PC-9 (cell line): Measurements from ENCODE around the gene CXCR6. TPM values are rescaled to one million over a fixed set of nuclear protein-coding genes. Genes with fewer than 3 reads are reported as not detected.

Source experiments
- BruUV-seq: library from RNA; stranded (reverse); fragments of 400-500 nt; replicated peaks from 2 replicates; lab custom pipeline; 2021; lab: Mats Ljungman, UMichigan
- CTCF ChIA-PET: fragments of 300-600 bp; sonication (Branson Sonifier 250); formaldehyde crosslinking; loops from one replicate; lab custom pipeline; 2022; ENCODE audit warnings: antibody characterized with exemption; lab: Charles Lee
- POLR2A ChIA-PET: fragments of 300-600 bp; sonication (Branson Sonifier 250); formaldehyde crosslinking; loops from one replicate; lab custom pipeline; 2022; ENCODE audit warnings: antibody characterized with exemption; ENCODE audit not compliant: unreplicated experiment; lab: Charles Lee
- DNase-seq, 2 experiments: peaks; one replicate each; pipeline versions ENCODE4 v3.0.0 to v3.0.0-alpha.2; 2015 to 2022; ENCODE audit warnings: mixed read lengths in 1 of 2
- H2AFZ ChIP-seq: fragments of 200-600 bp; sonication (generic); 2 replicates; pipeline ENCODE4 v1.8.1; 2017; ENCODE audit warnings: antibody characterized with exemption
- H3F3A ChIP-seq: fragments of 200-600 bp; sonication (generic); 2 replicates; pipeline ENCODE4 v1.8.1; 2017; ENCODE audit warnings: antibody characterized with exemption, mild to moderate bottlenecking, low read depth; ENCODE audit not compliant: insufficient read depth
- H3K27ac ChIP-seq: fragments of 200-600 bp; sonication (generic); 2 replicates; pipeline ENCODE4 v1.6.1; 2016; ENCODE audit warnings: mixed run types
- H3K27me3 ChIP-seq: fragments of 200-600 bp; sonication (generic); 2 replicates; pipeline ENCODE4 v1.6.1; 2016; ENCODE audit warnings: low read depth, mixed run types; ENCODE audit not compliant: insufficient read depth
- H3K36me3 ChIP-seq: fragments of 200-600 bp; sonication (generic); 2 replicates; pipeline ENCODE4 v1.6.1; 2016; ENCODE audit warnings: low read depth, mixed run types
- H3K4me1 ChIP-seq: fragments of 200-600 bp; sonication (generic); replicated peaks from 2 replicates; pipeline ENCODE4 v1.6.1; 2016; ENCODE audit warnings: mixed run types; ENCODE audit not compliant: insufficient read depth
- H3K4me2 ChIP-seq: fragments of 200-600 bp; sonication (generic); 2 replicates; pipeline ENCODE4 v1.6.1; 2017; ENCODE audit warnings: mixed run types
- H3K4me3 ChIP-seq: fragments of 200-600 bp; sonication (generic); 2 replicates; pipeline ENCODE4 v1.6.1; 2016; ENCODE audit warnings: mixed run types
- H3K79me2 ChIP-seq: fragments of 200-600 bp; sonication (generic); 2 replicates; pipeline ENCODE4 v1.6.1; 2017; ENCODE audit warnings: low read depth, mixed run types
- H3K9me2 ChIP-seq: fragments of 200-600 bp; sonication (generic); 2 replicates; pipeline ENCODE4 v1.8.1; 2017; ENCODE audit warnings: mild to moderate bottlenecking; ENCODE audit not compliant: insufficient read depth
- H3K9me3 ChIP-seq: fragments of 200-600 bp; sonication (generic); 2 replicates; pipeline ENCODE4 v1.8.1; 2016; ENCODE audit warnings: low read depth; ENCODE audit not compliant: insufficient read depth
- H4K20me1 ChIP-seq: fragments of 200-600 bp; sonication (generic); 2 replicates; pipeline ENCODE4 v1.8.1; 2017; ENCODE audit not compliant: insufficient read depth
- CTCF ChIP-seq: fragments of 200-600 bp; sonication (generic); conservative IDR thresholded peaks from 2 replicates; pipeline ENCODE4 v1.6.1; 2017; ENCODE audit warnings: mixed run types, antibody characterized with exemption, mild to moderate bottlenecking, moderate library complexity
- EZH2 ChIP-seq: fragments of 200-600 bp; sonication (generic); IDR thresholded peaks from 2 replicates; pipeline ENCODE4 v1.8.0; 2017; ENCODE audit warnings: antibody characterized with exemption, low read depth
- intact Hi-C: fragments of 100-400 bp; cut with micrococcal nuclease; formaldehyde crosslinking; loops from one replicate; pipeline ENCODE4 v1.10.0; 2022; ENCODE audit not compliant: unreplicated experiment
- total RNA-seq: library from RNA; stranded (reverse); gene quantifications from 2 replicates; pipeline ENCODE4 v1.2.3, GENCODE V29; 2021

The CXCR6 gene
- total RNA-seq, 1 experiment from 2014 or later: 0.74 TPM

- intact Hi-C loops: loop anchor here (5.0 kb wide), 1 partner anchor 145 kb away; no protein-coding TSS in a partner anchor
- H3K4me2 ChIP-seq: no peak overlapping the region
Measured at GRCh38 chr3:45906681-45907407, 36.4 kb upstream of the CXCR6 start.

GRCh38 chr3:45907769-45908705 is 35.2 kb upstream of the CXCR6 start:
- no peaks in the 10 kb centered on the region for H4K20me1 ChIP-seq
- H3K79me2 ChIP-seq: no peaks in the 10 kb centered on the region
- no peaks in the 10 kb centered on the region for H3K9me3 ChIP-seq
- H3K4me1 ChIP-seq: no peaks in the 10 kb centered on the region
- H3K27me3 ChIP-seq: no peaks in the 10 kb centered on the region
- H3K9me2 ChIP-seq: no peaks in the 10 kb centered on the region
- H2AFZ ChIP-seq: no peak overlapping the region
- BruUV-seq: no TSS peak
- POLR2A ChIA-PET: no interaction called here
- TF ChIP-seq CTCF (no peak), EZH2 (no peak)
- no peak overlapping the region for H3K27ac ChIP-seq
- no peak overlapping the region for H3K4me3 ChIP-seq
- DNase-seq: no peak
- intact Hi-C loops: loop anchor here (5.0 kb wide), 1 partner anchor 146 kb away; no protein-coding TSS in a partner anchor
- no peaks in the 10 kb centered on the region for H3F3A ChIP-seq
- no peaks in the 10 kb centered on the region for H3K36me3 ChIP-seq
- no peak overlapping the region for H3K4me2 ChIP-seq
- CTCF ChIA-PET: no interaction called here

More at GRCh38 chr3:45906681-45907407, 36.4 kb upstream of the CXCR6 start:
- CTCF ChIA-PET: interaction anchor here (0.5 kb wide), 1 partner anchor 400 kb away, joined by 3 read pairs; no protein-coding TSS in a partner anchor
- H3K9me2 ChIP-seq: no peaks in the 10 kb centered on the region
- no peaks in the 10 kb centered on the region for H4K20me1 ChIP-seq
- no peaks in the 10 kb centered on the region for H3F3A ChIP-seq
- no peak overlapping the region for H3K4me3 ChIP-seq
- H2AFZ ChIP-seq: no peak overlapping the region
- BruUV-seq: no TSS peak
- no peaks in the 10 kb centered on the region for H3K27me3 ChIP-seq
- POLR2A ChIA-PET: interaction anchor here (0.7 kb wide), 1 partner anchor 816 kb away, joined by 4 read pairs; no protein-coding TSS in a partner anchor
- no peaks in the 10 kb centered on the region for H3K4me1 ChIP-seq
- peak in 1 of 2 experiments; percentile 26 for DNase-seq
- H3K36me3 ChIP-seq: no peaks in the 10 kb centered on the region
- no peaks in the 10 kb centered on the region for H3K9me3 ChIP-seq
- H3K79me2 ChIP-seq: no peaks in the 10 kb centered on the region
- no peak for TF ChIP-seq EZH2
- TF ChIP-seq CTCF: peak; percentile 29; the same call in 1 of the 2 replicates
- H3K27ac ChIP-seq: no peak overlapping the region

GRCh38 chr3:45908761-45909160 is 34.5 kb upstream of the CXCR6 start:
- Histone ChIP-seq H3K4me3 (no peak overlapping the region), H3K4me2 (no peak overlapping the region), H3F3A (no peaks in the 10 kb centered on the region), H3K27ac (no peak overlapping the region), H3K4me1 (no peaks in the 10 kb centered on the region), H3K27me3 (no peaks in the 10 kb centered on the region), H3K9me2 (no peaks in the 10 kb centered on the region), H2AFZ (no peak overlapping the region), H3K79me2 (no peaks in the 10 kb centered on the region), H3K36me3 (no peaks in the 10 kb centered on the region), H4K20me1 (no peaks in the 10 kb centered on the region), H3K9me3 (no peaks in the 10 kb centered on the region)
- POLR2A ChIA-PET: no interaction called here
- TF ChIP-seq EZH2 (no peak), CTCF (no peak)
- intact Hi-C loops: loop anchor here (5.0 kb wide), 1 partner anchor 146 kb away; no protein-coding TSS in a partner anchor
- no TSS peak for BruUV-seq
- CTCF ChIA-PET: no interaction called here
- DNase-seq: no peak
